HepG2 (cell line): ENCODE data around the gene TNFAIP3. TPM values are rescaled to one million over a fixed set of nuclear protein-coding genes. Genes with fewer than 3 reads are reported as not detected.

Experiments
- ATAC-seq: fragments of 200-7000 bp; cut with Tn5 transposase; 3 replicates; pipeline ENCODE4 v1.9.1; 2020; ENCODE audit warnings: mild to moderate bottlenecking, moderate library complexity
- BruUV-seq: library from RNA; stranded (reverse); fragments of 400-500 nt; replicated peaks from 2 replicates; lab custom pipeline; 2021; lab: Mats Ljungman, UMichigan
- CTCF ChIA-PET: fragments of 300-600 bp; formaldehyde crosslinking; extraction: SDS; loops from one replicate; lab custom pipeline; 2021; ENCODE audit warnings: low total read pairs, inconsistent platforms, low intra/inter-chr PET ratio; lab: Yijun Ruan, JAX
- POLR2A ChIA-PET: fragments of 350-600 bp; sonication (Branson Sonifier 250); formaldehyde crosslinking; loops from one replicate; lab custom pipeline; 2020; ENCODE audit warnings: antibody characterized with exemption, inconsistent platforms; lab: Yijun Ruan, JAX
- DNase-seq: peaks from one replicate; pipeline ENCODE4 v3.0.0-alpha.2; 2015; ENCODE audit warnings: low spot score
- FAIRE-seq: peaks from 3 replicates; lab custom pipeline; 2011; peaks lifted over from hg19 to GRCh38; lab: Jason Lieb, UNC
- H2AFZ ChIP-seq: one replicate; pipeline ENCODE4 v1.6.1; 2011; ENCODE audit warnings: low read length, inconsistent platforms
- H3K27ac ChIP-seq: fragments of 300-600 bp; 3 replicates; pipeline ENCODE4 v1.8.0; 2011; ENCODE audit warnings: mixed run types, mild to moderate bottlenecking, mixed read lengths, low read length, inconsistent platforms; ENCODE audit not compliant: insufficient read depth; ENCODE audit errors: extremely low read length
- H3K27me3 ChIP-seq, 2 experiments: fragments of 200-600 bp in 1 of 2; 2 replicates in 1 of 2; 3 replicates in 1 of 2; pipeline versions ENCODE4 v1.6.0 to v1.8.0; 2011; ENCODE audit warnings: low read length in 2 of 2, mild to moderate bottlenecking in 2 of 2, moderate library complexity in 2 of 2, inconsistent platforms in 1 of 2; ENCODE audit not compliant: insufficient read depth in 2 of 2, control insufficient read depth in 1 of 2
- H3K36me3 ChIP-seq, 2 experiments: fragments of 200-600 bp in 1 of 2; replicated peaks in 1 of 2; 2 replicates in 1 of 2; 3 replicates in 1 of 2; pipeline versions ENCODE4 v1.5.1 to v1.8.0; 2011; ENCODE audit warnings: low read length in 2 of 2, inconsistent platforms in 1 of 2; ENCODE audit not compliant: insufficient read depth in 2 of 2, control insufficient read depth in 1 of 2
- H3K4me1 ChIP-seq: 2 replicates; pipeline ENCODE4 v1.5.1; 2012; ENCODE audit warnings: low read length, inconsistent platforms; ENCODE audit not compliant: insufficient read depth
- H3K4me2 ChIP-seq: 2 replicates; pipeline ENCODE4 v1.6.0; 2011; ENCODE audit warnings: low read depth, low read length, inconsistent platforms
- H3K4me3 ChIP-seq, 3 experiments: fragments of 200-600 bp in 1 of 3; sonication (generic), shearing (Covaris generic) in 1 of 3; replicated peaks in 1 of 3; 2 replicates each; pipeline ENCODE4 v1.5.1; 2011 to 2016; ENCODE audit warnings: low read length in 3 of 3, inconsistent platforms in 2 of 3, low read depth in 2 of 3, mild to moderate bottlenecking in 2 of 3, control low read depth in 1 of 3, mixed read lengths in 1 of 3; ENCODE audit not compliant: insufficient read depth in 1 of 3
- H3K79me2 ChIP-seq: one replicate; pipeline ENCODE4 v1.6.1; 2011; ENCODE audit warnings: low read length, inconsistent platforms; ENCODE audit not compliant: insufficient read depth
- H3K9ac ChIP-seq: 2 replicates; pipeline ENCODE4 v1.6.0; 2011; ENCODE audit warnings: mild to moderate bottlenecking, low read depth, low read length, inconsistent platforms; ENCODE audit not compliant: insufficient read depth
- H3K9me3 ChIP-seq: 2 replicates; pipeline ENCODE4 v1.5.1; 2012; ENCODE audit warnings: mild to moderate bottlenecking, low read length
- H4K20me1 ChIP-seq: 2 replicates; pipeline ENCODE4 v1.6.0; 2011; ENCODE audit warnings: inconsistent platforms, mild to moderate bottlenecking, low read length, moderate library complexity; ENCODE audit not compliant: insufficient read depth
- ARNTL ChIP-seq: sonication (generic); formaldehyde crosslinking; IDR thresholded peaks from 2 replicates; pipeline ENCODE4 v1.4.0; 2020; ENCODE audit warnings: mild to moderate bottlenecking, missing genetic modification reagents
- POLR2AphosphoS2 ChIP-seq: IDR thresholded peaks from 2 replicates; pipeline ENCODE4 v1.6.1; 2011; ENCODE audit warnings: low read depth, low read length, improper control_type of control experiment
- SOX13 ChIP-seq, 3 experiments: fragments of 450-650 bp in 1 of 3; sonication (generic) in 1 of 3; formaldehyde crosslinking in 1 of 3; IDR thresholded peaks in 2 of 3; conservative IDR thresholded peaks in 1 of 3; 2 replicates each; pipeline versions ENCODE4 v1.5.0 to v1.6.1; 2016 to 2020; ENCODE audit warnings: antibody characterized with exemption in 1 of 3, mild to moderate bottlenecking in 1 of 3, missing compliant biosample characterization in 1 of 3, missing genetic modification reagents in 1 of 3, moderate library complexity in 1 of 3
- ZBTB38 ChIP-seq: sonication (generic); formaldehyde crosslinking; IDR thresholded peaks from 2 replicates; pipeline ENCODE4 v1.5.1; 2020; ENCODE audit warnings: mild to moderate bottlenecking, missing genetic modification reagents
- ZNF646 ChIP-seq: sonication (generic); formaldehyde crosslinking; IDR thresholded peaks from 2 replicates; pipeline ENCODE4 v1.9.0; 2021; ENCODE audit warnings: mild to moderate bottlenecking, missing genetic modification reagents
- WGBS: methylation state at CpG from one replicate; pipeline ENCODE4 v1.1.6; 2017; ENCODE audit warnings: low lambda C conversion rate; 5-methylcytosine and 5-hydroxymethylcytosine counted together
- in situ Hi-C: cut with HindIII; loops from 2 replicates; pipeline ENCODE4 v1.10.0; 2017; ENCODE audit warnings: low pct_unique_long_range_greater_than_20kb; ENCODE audit not compliant: extremely low pct_ligation_motif_present
- intact Hi-C: fragments of 100-400 bp; cut with micrococcal nuclease; formaldehyde crosslinking; loops from one replicate; pipeline ENCODE4 v1.10.0; 2022; ENCODE audit not compliant: unreplicated experiment
- polyA plus RNA-seq, 8 experiments: library from polyadenylated mRNA; depleted of rRNA in 3 of 8; stranded (reverse) in 7 of 8; unstranded in 1 of 8; fragments of >200 nt; fragmentation: Illumina TruSeq in 4 of 8; extraction: Trizol in 4 of 8; gene quantifications; 2 replicates each; pipeline versions ENCODE4 v1.2.1 to v1.2.3, GENCODE V29; 2011 to 2016; ENCODE audit warnings: low read depth in 4 of 8, missing spikeins in 1 of 8, mixed read lengths in 1 of 8; ENCODE audit not compliant: insufficient read depth in 1 of 8
- total RNA-seq, 5 experiments: library from RNA; depleted of rRNA; stranded (reverse); fragments of >200 nt; fragmentation: Illumina TruSeq; extraction: Trizol; gene quantifications; 2 replicates each; pipeline ENCODE4 v1.2.3, GENCODE V29; 2016; ENCODE audit warnings: low read depth in 1 of 5
- TF ChIP-seq, protein P1 (sequence below): sonication (generic); formaldehyde crosslinking; IDR thresholded peaks from 2 replicates; pipeline ENCODE4 v1.5.1; 2020; ENCODE audit warnings: mild to moderate bottlenecking, missing genetic modification reagents, moderate library complexity
- TF ChIP-seq, protein P2 (sequence below): sonication (generic); formaldehyde crosslinking; IDR thresholded peaks from 2 replicates; pipeline ENCODE4 v1.5.0; 2020; ENCODE audit warnings: mild to moderate bottlenecking, missing genetic modification reagents, moderate library complexity

Gene TNFAIP3
- total and polyA plus RNA-seq, 2 of the 13 experiments (the other 11 are each of a cell fraction or from before 2014, with no cell fraction given), result 28.2 to 47.1 TPM

GRCh38 chr6:137878486-137879285 lies 11.6 kb downstream of the TNFAIP3 start:
- Histone ChIP-seq H3K36me3 (peaks cover 59 to 91% of the 10 kb centered on the region in 2 experiments), H2AFZ (no peak overlapping the region), H4K20me1 (peaks cover 61% of the 10 kb centered on the region), H3K27ac (no peak overlapping the region), H3K27me3 (no peaks in the 10 kb centered on the region), H3K4me1 (peaks cover 22% of the 10 kb centered on the region), H3K9me3 (no peaks in the 10 kb centered on the region), H3K79me2 (peaks cover 32% of the 10 kb centered on the region), H3K4me2 (no peak overlapping the region), H3K4me3 (no peak overlapping the region), H3K9ac (no peak overlapping the region)
- in situ Hi-C loops, result no loop called here
- ChIA-PET CTCF (no interaction called here), POLR2A (no interaction called here)
- ATAC-seq (peak; percentile 16; the same call in 2 of the 3 replicates), DNase-seq (no peak), FAIRE-seq (no peak)
- intact Hi-C loops, result no loop called here
- 96% methylated on average over 33 of the region's 33 CpGs for WGBS
- no TSS peak for BruUV-seq
- TF ChIP-seq ZBTB38 (CRISPR knock-in tag) (0 out of 2 replicates have a peak, but pooled peaks have one; percentile 42), ZNF646 (no peak), SOX13 (IDR thresholded peaks at IDR 0.05) (no peak), SOX13 (CRISPR knock-in tag; conservative IDR thresholded peaks at IDR 0.05 in 1 of 2, IDR thresholded peaks at IDR 0.05 in 1 of 2) (no peak), POLR2AphosphoS2 (peak; percentile 23; the same call in 1 of the 2 replicates), ARNTL (CRISPR knock-in tag) (no peak)
- TF ChIP-seq, protein P1, sequence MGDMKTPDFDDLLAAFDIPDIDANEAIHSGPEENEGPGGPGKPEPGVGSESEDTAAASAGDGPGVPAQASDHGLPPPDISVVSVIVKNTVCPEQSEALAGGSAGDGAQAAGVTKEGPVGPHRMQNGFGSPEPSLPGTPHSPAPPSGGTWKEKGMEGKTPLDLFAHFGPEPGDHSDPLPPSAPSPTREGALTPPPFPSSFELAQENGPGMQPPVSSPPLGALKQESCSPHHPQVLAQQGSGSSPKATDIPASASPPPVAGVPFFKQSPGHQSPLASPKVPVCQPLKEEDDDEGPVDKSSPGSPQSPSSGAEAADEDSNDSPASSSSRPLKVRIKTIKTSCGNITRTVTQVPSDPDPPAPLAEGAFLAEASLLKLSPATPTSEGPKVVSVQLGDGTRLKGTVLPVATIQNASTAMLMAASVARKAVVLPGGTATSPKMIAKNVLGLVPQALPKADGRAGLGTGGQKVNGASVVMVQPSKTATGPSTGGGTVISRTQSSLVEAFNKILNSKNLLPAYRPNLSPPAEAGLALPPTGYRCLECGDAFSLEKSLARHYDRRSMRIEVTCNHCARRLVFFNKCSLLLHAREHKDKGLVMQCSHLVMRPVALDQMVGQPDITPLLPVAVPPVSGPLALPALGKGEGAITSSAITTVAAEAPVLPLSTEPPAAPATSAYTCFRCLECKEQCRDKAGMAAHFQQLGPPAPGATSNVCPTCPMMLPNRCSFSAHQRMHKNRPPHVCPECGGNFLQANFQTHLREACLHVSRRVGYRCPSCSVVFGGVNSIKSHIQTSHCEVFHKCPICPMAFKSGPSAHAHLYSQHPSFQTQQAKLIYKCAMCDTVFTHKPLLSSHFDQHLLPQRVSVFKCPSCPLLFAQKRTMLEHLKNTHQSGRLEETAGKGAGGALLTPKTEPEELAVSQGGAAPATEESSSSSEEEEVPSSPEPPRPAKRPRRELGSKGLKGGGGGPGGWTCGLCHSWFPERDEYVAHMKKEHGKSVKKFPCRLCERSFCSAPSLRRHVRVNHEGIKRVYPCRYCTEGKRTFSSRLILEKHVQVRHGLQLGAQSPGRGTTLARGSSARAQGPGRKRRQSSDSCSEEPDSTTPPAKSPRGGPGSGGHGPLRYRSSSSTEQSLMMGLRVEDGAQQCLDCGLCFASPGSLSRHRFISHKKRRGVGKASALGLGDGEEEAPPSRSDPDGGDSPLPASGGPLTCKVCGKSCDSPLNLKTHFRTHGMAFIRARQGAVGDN, result peak; percentile 46
- TF ChIP-seq, protein P2, sequence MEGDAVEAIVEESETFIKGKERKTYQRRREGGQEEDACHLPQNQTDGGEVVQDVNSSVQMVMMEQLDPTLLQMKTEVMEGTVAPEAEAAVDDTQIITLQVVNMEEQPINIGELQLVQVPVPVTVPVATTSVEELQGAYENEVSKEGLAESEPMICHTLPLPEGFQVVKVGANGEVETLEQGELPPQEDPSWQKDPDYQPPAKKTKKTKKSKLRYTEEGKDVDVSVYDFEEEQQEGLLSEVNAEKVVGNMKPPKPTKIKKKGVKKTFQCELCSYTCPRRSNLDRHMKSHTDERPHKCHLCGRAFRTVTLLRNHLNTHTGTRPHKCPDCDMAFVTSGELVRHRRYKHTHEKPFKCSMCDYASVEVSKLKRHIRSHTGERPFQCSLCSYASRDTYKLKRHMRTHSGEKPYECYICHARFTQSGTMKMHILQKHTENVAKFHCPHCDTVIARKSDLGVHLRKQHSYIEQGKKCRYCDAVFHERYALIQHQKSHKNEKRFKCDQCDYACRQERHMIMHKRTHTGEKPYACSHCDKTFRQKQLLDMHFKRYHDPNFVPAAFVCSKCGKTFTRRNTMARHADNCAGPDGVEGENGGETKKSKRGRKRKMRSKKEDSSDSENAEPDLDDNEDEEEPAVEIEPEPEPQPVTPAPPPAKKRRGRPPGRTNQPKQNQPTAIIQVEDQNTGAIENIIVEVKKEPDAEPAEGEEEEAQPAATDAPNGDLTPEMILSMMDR (CRISPR knock-in tag), result 0 out of 2 replicates have a peak, but pooled peaks have one; percentile 4
